GM21423 (cell line): ENCODE data around the gene GRHPR.
A peak's percentile ranks its signal among the peaks of the same experiment; 100 is the strongest.
"Not testable (repeated sequence)": the region's sequence is repeated elsewhere in the genome, so short reads cannot be mapped to it uniquely, and the experiment has no call there.

Source experiments
- ATAC-seq: cut with Tn5 transposase; IDR thresholded peaks from one replicate; pipeline ENCODE4 v1.9.1; 2021; ENCODE audit warnings: mild to moderate bottlenecking, moderate library complexity; ENCODE audit not compliant: unreplicated experiment

Gene GRHPR

GRCh38 chr9:37422289-37423104 lies at the start of gene GRHPR:
Gene GRHPR, plus strand, starts transcription at chr9:37422696. Its CDS starts 55 bp downstream, at chr9:37422751.
- ATAC-seq = peak; percentile 88

- ATAC-seq = no peak
Observed at GRCh38 chr9:37372839-37373238, 49.7 kb upstream of the GRHPR start.

DNA sequence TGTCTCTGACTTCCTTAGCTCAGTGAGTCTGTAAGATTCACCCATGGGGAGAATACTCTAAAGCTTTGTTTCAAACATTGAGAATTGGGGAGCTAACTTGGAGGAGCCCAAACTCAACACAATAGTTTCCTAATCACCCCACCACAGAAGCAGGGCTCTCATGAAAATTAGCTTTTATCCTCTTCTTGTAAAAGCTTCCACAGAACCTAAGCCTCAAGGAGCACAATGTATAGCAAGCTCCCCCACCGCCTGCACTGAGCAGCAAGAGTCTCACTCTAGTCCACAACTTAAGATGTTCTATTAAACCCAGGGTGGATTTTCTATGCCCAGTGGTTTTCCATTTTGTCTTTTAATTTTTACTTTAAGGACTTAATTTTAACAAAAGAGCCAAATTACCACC lies 48.9 kb upstream of the GRHPR start:
- ATAC-seq = no peak

DNA sequence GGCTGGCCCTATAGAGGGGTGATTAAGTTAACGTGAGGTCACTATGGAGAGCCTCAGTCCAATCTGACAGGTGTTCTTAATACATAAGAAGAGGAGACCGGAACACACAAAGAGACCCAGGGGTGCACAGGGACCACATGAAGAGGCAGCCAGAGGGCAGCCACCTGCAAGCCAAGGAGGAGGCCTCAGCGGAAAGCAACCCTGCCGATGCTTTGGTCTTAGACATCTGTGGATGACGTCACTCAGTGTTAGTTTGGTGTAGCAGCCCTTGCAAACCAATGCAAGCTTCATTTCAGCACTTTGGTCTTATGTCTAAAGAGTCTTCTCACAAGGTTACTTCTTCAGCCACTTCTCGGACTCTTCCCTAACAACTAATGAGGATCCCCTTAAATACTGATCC lies 47.6 kb upstream of the GRHPR start:
- peak; percentile 39 for ATAC-seq

- no peak for ATAC-seq
Observed at GRCh38 chr9:37377688-37378612, 44.5 kb upstream of the GRHPR start.

DNA sequence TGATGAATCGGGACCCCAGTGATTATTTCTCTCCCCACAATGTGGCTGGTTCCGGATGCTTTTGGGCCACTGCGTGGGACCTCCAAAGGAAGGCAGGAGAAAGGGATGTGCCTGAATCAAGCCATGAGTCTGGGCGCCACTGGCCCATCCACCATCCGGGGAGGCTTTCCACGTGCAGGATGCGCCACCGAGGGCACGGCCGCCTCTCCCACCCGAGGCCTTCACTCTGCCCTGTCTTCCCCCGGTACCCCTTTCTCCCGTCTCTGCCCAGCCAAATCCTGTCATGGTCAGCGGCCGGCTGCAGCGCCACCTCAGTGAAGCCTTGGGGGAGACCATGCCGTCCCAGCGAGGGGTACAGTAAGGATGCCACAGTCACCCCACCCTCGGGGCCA lies 43.9 kb upstream of the GRHPR start:
- ATAC-seq = no peak

GRCh38 chr9:37379835-37380234 lies 42.7 kb upstream of the GRHPR start:
- ATAC-seq = no peak

DNA sequence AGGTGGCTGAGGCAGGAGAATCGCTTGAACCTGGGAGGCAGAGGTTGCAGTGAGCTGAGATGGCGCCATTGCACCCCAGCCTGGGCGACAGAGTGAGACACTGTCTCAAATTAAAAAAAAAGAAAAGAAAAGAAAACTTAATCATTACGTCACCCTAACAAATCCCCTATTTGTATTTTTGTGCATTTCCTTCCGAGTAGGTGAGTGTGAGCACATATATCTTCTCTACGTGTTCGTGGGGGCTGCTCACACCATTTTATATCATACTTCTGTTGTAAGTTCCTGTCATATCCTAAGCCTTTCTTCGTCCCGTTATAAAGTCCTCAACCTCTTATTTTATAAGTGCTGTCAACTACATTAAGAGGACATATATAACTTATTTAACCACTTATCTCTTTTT lies 41.9 kb upstream of the GRHPR start:
- no peak for ATAC-seq

GRCh38 chr9:37381094-37381741 lies 41.3 kb upstream of the GRHPR start:
- no peak for ATAC-seq

GRCh38 chr9:37382161-37382981 lies 40.1 kb upstream of the GRHPR start:
- no peak for ATAC-seq

GRCh38 chr9:37382982-37383357 lies 39.5 kb upstream of the GRHPR start:
- no peak for ATAC-seq

DNA sequence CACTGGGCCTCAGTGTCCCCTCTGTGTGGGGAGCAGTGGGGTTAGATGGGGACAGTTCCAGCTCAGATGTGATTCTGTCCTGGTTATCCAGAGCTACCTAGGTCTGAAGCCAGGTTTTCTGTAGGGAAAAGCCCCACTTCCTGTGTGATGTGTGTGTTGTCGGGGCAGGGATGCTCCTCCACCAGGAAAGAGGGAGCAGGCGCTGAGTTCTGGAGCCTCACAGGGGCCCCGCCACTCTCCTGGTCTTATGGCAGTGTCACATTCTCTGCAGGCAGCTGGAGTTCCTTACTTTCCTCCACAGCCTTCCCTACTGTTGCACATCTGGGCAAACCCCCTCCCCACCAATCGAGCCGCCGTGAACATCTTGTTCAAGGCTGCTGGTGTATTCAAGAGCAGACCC lies 39.1 kb upstream of the GRHPR start:
- ATAC-seq = no peak

GRCh38 chr9:37383876-37384746 lies 38.4 kb upstream of the GRHPR start:
- no peak for ATAC-seq

- ATAC-seq = no peak
Observed at GRCh38 chr9:37385286-37385685, 37.2 kb upstream of the GRHPR start.

GRCh38 chr9:37386988-37387387 lies 35.5 kb upstream of the GRHPR start:
- ATAC-seq = no peak

DNA sequence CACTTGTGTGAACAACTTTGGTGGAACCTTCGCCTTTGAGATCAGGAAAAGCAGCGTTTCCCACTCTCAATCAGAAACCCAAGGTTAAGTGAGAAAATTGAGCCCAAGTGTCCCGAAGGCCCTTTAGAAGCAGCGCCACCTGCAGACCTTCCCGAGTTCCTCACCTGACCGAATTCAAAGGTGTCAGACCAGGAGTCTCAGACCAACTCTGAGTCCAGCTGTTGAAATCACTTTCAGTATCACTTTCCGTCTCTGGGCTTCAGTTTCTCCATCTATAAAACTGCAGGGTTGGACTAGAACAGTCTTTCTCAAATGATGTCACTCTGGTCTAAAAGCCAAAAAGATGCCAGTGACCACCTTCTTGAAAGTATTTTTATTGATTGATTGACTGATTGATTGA lies 31.7 kb upstream of the GRHPR start:
- ATAC-seq = peak; percentile 92

DNA sequence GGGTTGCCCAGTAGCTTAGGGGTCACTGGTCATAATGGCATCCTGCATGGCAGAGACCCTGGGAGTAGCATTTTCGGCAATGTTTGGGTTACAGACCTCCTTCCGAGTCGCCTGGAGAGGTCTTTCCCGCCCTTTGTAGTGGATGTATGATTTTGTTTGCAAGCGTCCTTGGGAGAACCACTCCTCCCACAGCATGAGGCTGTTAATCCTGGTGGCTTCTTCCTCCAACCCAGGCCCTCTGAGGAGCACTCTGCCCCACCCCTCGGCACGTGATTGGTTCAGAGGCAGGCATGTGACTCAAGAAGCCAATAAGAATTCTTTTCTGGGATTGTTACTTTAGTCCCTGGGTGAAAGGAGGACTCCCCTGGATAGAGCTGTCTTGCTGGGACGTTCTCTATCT lies 30.2 kb upstream of the GRHPR start:
- ATAC-seq = no peak

DNA sequence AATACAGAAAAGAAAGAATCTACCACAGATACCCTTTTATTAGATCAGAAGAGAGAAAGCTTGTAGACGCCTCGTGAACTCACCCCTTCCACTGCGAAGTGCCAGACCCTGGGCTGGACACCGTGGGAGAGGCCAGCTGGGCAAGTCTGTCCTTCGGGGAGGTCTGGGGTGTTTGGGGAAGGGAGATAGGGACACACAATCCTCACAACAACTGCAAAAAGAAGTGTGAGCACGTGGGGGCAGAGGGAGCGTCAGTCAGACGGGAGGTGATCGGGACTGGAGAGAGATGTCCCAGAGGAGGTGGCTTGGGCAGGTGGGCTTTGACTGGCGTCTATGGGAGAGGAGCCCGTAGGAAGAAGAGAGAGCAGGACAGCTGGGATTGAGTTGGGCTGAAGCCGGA lies 27.3 kb upstream of the GRHPR start:
- no peak for ATAC-seq

DNA sequence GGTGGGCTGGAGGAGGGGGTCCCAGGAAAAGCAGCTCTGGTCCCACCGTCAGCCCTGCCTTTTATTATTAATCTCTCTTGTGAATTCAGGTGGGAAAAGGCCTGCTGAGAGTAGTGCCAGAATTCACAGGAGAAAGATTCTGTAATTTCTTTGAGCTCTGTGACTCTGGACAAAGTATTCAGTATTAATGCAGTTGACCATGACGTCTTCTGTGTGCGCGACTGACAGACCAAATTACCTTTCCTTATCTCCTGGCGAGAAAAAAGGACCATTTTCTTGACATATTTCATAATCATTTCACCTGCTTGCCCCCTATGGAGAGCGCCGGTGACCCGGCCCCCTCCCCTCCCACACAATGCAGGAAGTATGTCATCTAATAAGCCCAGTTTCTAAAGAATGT lies 26.8 kb upstream of the GRHPR start:
- ATAC-seq = no peak

GRCh38 chr9:37397948-37398347 lies 24.5 kb upstream of the GRHPR start:
- ATAC-seq = not testable (repeated sequence)
